TTC549 (cell line): Measurements from ENCODE around the gene CFAP298.

Source experiments
- FAIRE-seq: peaks from 2 replicates; lab custom pipeline; 2012; peaks lifted over from hg19 to GRCh38; lab: Jason Lieb, UNC

CFAP298 gene

GRCh38 chr21:32599091-32599490 is 13.1 kb downstream of the CFAP298 start:
- FAIRE-seq, result no peak

- FAIRE-seq, result no peak
Measured at GRCh38 chr21:32597205-32597604, 15.0 kb downstream of the CFAP298 start.

- no peak for FAIRE-seq
Measured at GRCh38 chr21:32595431-32595830, 16.7 kb downstream of the CFAP298 start.

GRCh38 chr21:32593690-32594089 is 18.5 kb downstream of the CFAP298 start:
- no peak for FAIRE-seq

- FAIRE-seq, result no peak
Measured at GRCh38 chr21:32592929-32593502, 19.2 kb downstream of the CFAP298 start.

GRCh38 chr21:32590130-32590529 is 22.0 kb downstream of the CFAP298 start:
- no peak for FAIRE-seq

- no peak for FAIRE-seq
Measured at GRCh38 chr21:32587651-32588050, 24.5 kb downstream of the CFAP298 start.

GRCh38 chr21:32587120-32587519 is 25.1 kb downstream of the CFAP298 start:
- no peak for FAIRE-seq

- no peak for FAIRE-seq
Measured at GRCh38 chr21:32585970-32586369, 26.2 kb downstream of the CFAP298 start.

GRCh38 chr21:32585042-32585710 is 27.0 kb downstream of the CFAP298 start, which contains the start of gene TCP10L:
TSS of gene TCP10L (minus strand) at chr21:32585523. CDS start at chr21:32584304, 1,219 bp downstream.
- no peak for FAIRE-seq

GRCh38 chr21:32584472-32584871 is 27.7 kb downstream of the CFAP298 start:
- FAIRE-seq, result no peak

- FAIRE-seq, result no peak
Measured at GRCh38 chr21:32581732-32582131, 30.4 kb downstream of the CFAP298 start.

- FAIRE-seq, result no peak
Measured at GRCh38 chr21:32580949-32581348, 31.2 kb downstream of the CFAP298 start.

GRCh38 chr21:32578107-32578691 is 34.0 kb downstream of the CFAP298 start:
- no peak for FAIRE-seq

GRCh38 chr21:32576011-32576410 is 36.2 kb downstream of the CFAP298 start:
- FAIRE-seq, result no peak

GRCh38 chr21:32574946-32575925 is 36.9 kb downstream of the CFAP298 start:
- no peak for FAIRE-seq

GRCh38 chr21:32572574-32573420 is 39.4 kb downstream of the CFAP298 start:
- no peak for FAIRE-seq

GRCh38 chr21:32570456-32570855 is 41.7 kb downstream of the CFAP298 start:
- no peak for FAIRE-seq

GRCh38 chr21:32569261-32570230 is 42.6 kb downstream of the CFAP298 start:
- no peak for FAIRE-seq

GRCh38 chr21:32567626-32568025 is 44.6 kb downstream of the CFAP298 start:
- FAIRE-seq, result no peak
